Choroid plexus epithelial cell (primary cell): ENCODE results near the gene ZNF804B.

Source experiments
- DNase-seq: peaks from one replicate; pipeline ENCODE4 v3.0.0-alpha.2; 2010; ENCODE audit warnings: low read depth
- H3K4me3 ChIP-seq: 2 replicates; pipeline ENCODE4 v1.5.1; 2011; ENCODE audit warnings: low read depth, mild to moderate bottlenecking, control low read depth, low read length, moderate library complexity
- TF ChIP-seq, protein P1 (sequence below): conservative IDR thresholded peaks from 2 replicates; pipeline ENCODE4 v1.5.1; 2011; ENCODE audit warnings: low read depth, mild to moderate bottlenecking, control low read depth, inconsistent platforms, low read length, moderate library complexity

The ZNF804B gene

GRCh38 chr7:89001306-89001705 is 241.8 kb downstream of the ZNF804B start:
- no peak overlapping the region for H3K4me3 ChIP-seq
- TF ChIP-seq, protein P1, sequence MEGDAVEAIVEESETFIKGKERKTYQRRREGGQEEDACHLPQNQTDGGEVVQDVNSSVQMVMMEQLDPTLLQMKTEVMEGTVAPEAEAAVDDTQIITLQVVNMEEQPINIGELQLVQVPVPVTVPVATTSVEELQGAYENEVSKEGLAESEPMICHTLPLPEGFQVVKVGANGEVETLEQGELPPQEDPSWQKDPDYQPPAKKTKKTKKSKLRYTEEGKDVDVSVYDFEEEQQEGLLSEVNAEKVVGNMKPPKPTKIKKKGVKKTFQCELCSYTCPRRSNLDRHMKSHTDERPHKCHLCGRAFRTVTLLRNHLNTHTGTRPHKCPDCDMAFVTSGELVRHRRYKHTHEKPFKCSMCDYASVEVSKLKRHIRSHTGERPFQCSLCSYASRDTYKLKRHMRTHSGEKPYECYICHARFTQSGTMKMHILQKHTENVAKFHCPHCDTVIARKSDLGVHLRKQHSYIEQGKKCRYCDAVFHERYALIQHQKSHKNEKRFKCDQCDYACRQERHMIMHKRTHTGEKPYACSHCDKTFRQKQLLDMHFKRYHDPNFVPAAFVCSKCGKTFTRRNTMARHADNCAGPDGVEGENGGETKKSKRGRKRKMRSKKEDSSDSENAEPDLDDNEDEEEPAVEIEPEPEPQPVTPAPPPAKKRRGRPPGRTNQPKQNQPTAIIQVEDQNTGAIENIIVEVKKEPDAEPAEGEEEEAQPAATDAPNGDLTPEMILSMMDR: no peak
- no peak for DNase-seq

- peak overlapping the region; percentile 12 for H3K4me3 ChIP-seq
- DNase-seq: peak; percentile 21
- TF ChIP-seq, protein P1: no peak
Observed at GRCh38 chr7:89002981-89003956, 243.8 kb downstream of the ZNF804B start.

- no peak overlapping the region for H3K4me3 ChIP-seq
- DNase-seq: no peak
- TF ChIP-seq, protein P1: no peak
Observed at GRCh38 chr7:89012016-89012415, 252.5 kb downstream of the ZNF804B start.

DNA sequence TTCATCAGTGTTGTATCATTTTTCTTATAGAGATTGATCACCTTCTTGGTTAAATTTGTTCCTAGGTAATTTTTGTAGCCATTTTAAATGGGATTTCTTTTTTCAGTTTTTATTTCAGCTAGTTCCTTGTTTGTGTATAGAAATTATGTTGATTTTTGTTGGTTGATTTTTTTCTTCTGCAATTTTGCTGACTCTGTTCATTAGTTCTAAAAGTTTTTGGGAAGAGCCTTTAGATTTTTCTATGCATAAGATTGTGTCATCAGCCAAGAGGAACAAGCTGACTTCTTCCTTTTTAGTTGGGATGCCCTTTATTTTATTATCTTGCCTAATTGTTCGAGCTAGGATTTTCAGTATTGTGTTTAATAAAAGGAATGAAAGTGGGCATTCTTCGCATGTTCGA is 258.2 kb downstream of the ZNF804B start:
- DNase-seq: no peak
- TF ChIP-seq, protein P1: no peak
- no peak overlapping the region for H3K4me3 ChIP-seq

- TF ChIP-seq, protein P1: no peak
- H3K4me3 ChIP-seq: no peak overlapping the region
Observed at GRCh38 chr7:89021741-89022140, 262.2 kb downstream of the ZNF804B start.

DNA sequence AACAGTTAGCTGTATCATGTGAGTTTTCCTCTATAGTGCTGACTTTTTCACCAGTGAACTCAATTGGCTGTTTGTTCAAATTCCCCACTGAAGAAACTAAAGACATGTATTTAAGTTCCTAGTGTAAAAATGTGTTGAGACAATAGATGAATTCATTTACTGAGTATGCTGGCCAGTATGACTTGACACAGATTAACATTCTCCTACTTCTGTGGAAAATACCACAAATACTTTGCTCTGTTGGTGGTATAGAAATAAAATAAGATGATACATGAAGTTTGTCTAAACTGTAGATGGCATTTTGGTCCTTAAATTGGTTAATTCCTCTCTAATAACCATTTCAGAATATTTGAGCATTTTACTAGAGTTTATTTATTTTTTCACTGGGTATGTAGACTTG is 263.7 kb downstream of the ZNF804B start:
- TF ChIP-seq, protein P1: no peak
- peak; percentile 42 for DNase-seq
- no peak overlapping the region for H3K4me3 ChIP-seq

More at GRCh38 chr7:89021741-89022140, 262.2 kb downstream of the ZNF804B start:
- DNase-seq: no peak

DNA sequence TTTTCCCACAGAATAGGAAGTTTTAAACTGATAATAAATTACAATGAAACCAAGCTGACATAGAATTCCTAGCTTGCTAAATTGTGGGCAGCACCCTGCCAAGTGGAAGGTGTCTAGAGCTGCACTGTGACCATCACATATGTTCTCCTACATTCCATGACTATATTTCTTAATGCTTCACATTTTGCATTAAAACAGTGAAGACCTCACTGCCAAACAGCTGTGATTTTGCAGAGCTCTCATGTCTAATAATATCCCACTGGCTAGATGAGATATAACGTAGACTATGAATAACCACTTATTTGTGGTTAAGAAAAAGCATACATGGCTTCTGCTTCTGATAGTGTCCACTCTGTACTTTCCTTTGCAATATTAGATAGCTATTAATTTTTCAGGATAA is 264.4 kb downstream of the ZNF804B start:
- TF ChIP-seq, protein P1: no peak
- no peak overlapping the region for H3K4me3 ChIP-seq
- DNase-seq: peak; percentile 35
